ENCODE data around the gene TP53BP2. TPM values are rescaled to one million over a fixed set of nuclear protein-coding genes. Genes with fewer than 3 reads are reported as not detected.
"Not testable (repeated sequence)": the region's sequence is repeated elsewhere in the genome, so short reads cannot be mapped to it uniquely, and the experiment has no call there.

Gene TP53BP2
- total RNA-seq, 1 donor from 2014 or later, result 162 TPM

GRCh38 chr1:223870617-223871574, 25.1 kb upstream of the TP53BP2 start:
- no peak for DNase-seq (ENCODE audit: low spot score in 2 of 2)
- intact Hi-C loops (cut with DNase I), result no loop called here
- no peak for TF ChIP-seq CTCF (IDR thresholded peaks at IDR 0.05)
- Histone ChIP-seq H3K4me1 (no peaks in the 10 kb centered on the region), H3K36me3 (no peaks in the 10 kb centered on the region), H3K9me3 (no peaks in the 10 kb centered on the region), H3K27me3 (no peaks in the 10 kb centered on the region), H3K27ac (no peak overlapping the region), H3K4me3 (no peak overlapping the region)

- H3K4me3 ChIP-seq; H3K27me3 ChIP-seq; H3K9me3 ChIP-seq; H3K36me3 ChIP-seq; intact Hi-C loops (cut with DNase I); DNase-seq (ENCODE audit: low spot score in 2 of 2); H3K27ac ChIP-seq; H3K4me1 ChIP-seq: not testable (repeated sequence)
Measured at GRCh38 chr1:223864599-223865368, 19.0 kb upstream of the TP53BP2 start.

GRCh38 chr1:223864084-223864483, 18.3 kb upstream of the TP53BP2 start:
- intact Hi-C loops (cut with DNase I), result no loop called here
- H3K9me3 ChIP-seq, result no peaks in the 10 kb centered on the region
- H3K4me1 ChIP-seq, result no peaks in the 10 kb centered on the region
- no peak for TF ChIP-seq CTCF (IDR thresholded peaks at IDR 0.05)
- H3K27me3 ChIP-seq, result no peaks in the 10 kb centered on the region
- H3K27ac ChIP-seq, result no peak overlapping the region
- no peak overlapping the region for H3K4me3 ChIP-seq
- H3K36me3 ChIP-seq, result no peaks in the 10 kb centered on the region
- DNase-seq (ENCODE audit: low spot score in 2 of 2), result no peak

- H3K4me3 ChIP-seq, result no peak overlapping the region
- no peak for TF ChIP-seq CTCF (IDR thresholded peaks at IDR 0.05)
Measured at GRCh38 chr1:223861904-223862303, 16.2 kb upstream of the TP53BP2 start.

GRCh38 chr1:223860051-223860622, 14.4 kb upstream of the TP53BP2 start:
- TF ChIP-seq CTCF (IDR thresholded peaks at IDR 0.05), result no peak
- no peaks in the 10 kb centered on the region for H3K27me3 ChIP-seq
- no peaks in the 10 kb centered on the region for H3K36me3 ChIP-seq
- DNase-seq (ENCODE audit: low spot score in 2 of 2), result no peak
- H3K9me3 ChIP-seq, result no peaks in the 10 kb centered on the region
- no peaks in the 10 kb centered on the region for H3K4me1 ChIP-seq
- H3K4me3 ChIP-seq, result no peak overlapping the region
- intact Hi-C loops (cut with DNase I), result no loop called here
- no peak overlapping the region for H3K27ac ChIP-seq

More at GRCh38 chr1:223861904-223862303, 16.2 kb upstream of the TP53BP2 start:
- Histone ChIP-seq H3K36me3 (no peaks in the 10 kb centered on the region), H3K9me3 (no peaks in the 10 kb centered on the region), H3K4me1 (no peaks in the 10 kb centered on the region), H3K27me3 (no peaks in the 10 kb centered on the region), H3K27ac (no peak overlapping the region)
- intact Hi-C loops (cut with DNase I), result no loop called here
- no peak for DNase-seq (ENCODE audit: low spot score in 2 of 2)
